Activated naive CD8-positive, alpha-beta T cell treated with anti-CD3 and anti-CD28 coated beads for 36 hours (primary cell): ENCODE data around the gene ZNF487. TPM values are rescaled to one million over a fixed set of nuclear protein-coding genes. Genes with fewer than 3 reads are reported as not detected.
A peak's percentile ranks its signal among the peaks of the same experiment; 100 is the strongest.
"Not testable (repeated sequence)": the region's sequence is repeated elsewhere in the genome, so short reads cannot be mapped to it uniquely, and the experiment has no call there.

Experiments used
- DNase-seq: peaks from one replicate; pipeline ENCODE4 v3.0.0; 2021
- H3K27ac Mint-ChIP-seq: one replicate; pipeline ENCODE4 v1.8.0; 2022; ENCODE audit warnings: mild to moderate bottlenecking, moderate library complexity, mixed read lengths
- H3K27me3 Mint-ChIP-seq: one replicate; pipeline ENCODE4 v1.8.0; 2022; ENCODE audit warnings: mild to moderate bottlenecking, mixed read lengths
- H3K36me3 Mint-ChIP-seq: one replicate; pipeline ENCODE4 v1.8.0; 2021; ENCODE audit warnings: mild to moderate bottlenecking, mixed read lengths
- H3K4me1 Mint-ChIP-seq: one replicate; pipeline ENCODE4 v1.8.0; 2021; ENCODE audit warnings: mixed read lengths
- H3K4me3 Mint-ChIP-seq: one replicate; pipeline ENCODE4 v1.8.0; 2022; ENCODE audit warnings: mild to moderate bottlenecking, moderate library complexity, mixed read lengths
- H3K9me3 Mint-ChIP-seq: one replicate; pipeline ENCODE4 v1.8.0; 2022; ENCODE audit warnings: mixed read lengths
- total RNA-seq, 2 experiments: library from RNA; stranded (reverse); gene quantifications; one replicate each; pipeline ENCODE4 v1.2.3, GENCODE V29; 2021

The ZNF487 gene
- total RNA-seq, 2 experiments from 2014 or later = 2.4 to 2.9 TPM

- H3K9me3 Mint-ChIP-seq = peaks cover 5% of the 10 kb centered on the region
- DNase-seq = no peak
- H3K27me3 Mint-ChIP-seq = no peaks in the 10 kb centered on the region
- H3K36me3 Mint-ChIP-seq = peaks cover 17% of the 10 kb centered on the region
- H3K27ac Mint-ChIP-seq = no peak overlapping the region
- no peak overlapping the region for H3K4me3 Mint-ChIP-seq
- H3K4me1 Mint-ChIP-seq = peaks cover 2% of the 10 kb centered on the region
These were observed 8.1 kb downstream of the ZNF487 start for GRCh38 chr10:43444897-43445466.

DNA sequence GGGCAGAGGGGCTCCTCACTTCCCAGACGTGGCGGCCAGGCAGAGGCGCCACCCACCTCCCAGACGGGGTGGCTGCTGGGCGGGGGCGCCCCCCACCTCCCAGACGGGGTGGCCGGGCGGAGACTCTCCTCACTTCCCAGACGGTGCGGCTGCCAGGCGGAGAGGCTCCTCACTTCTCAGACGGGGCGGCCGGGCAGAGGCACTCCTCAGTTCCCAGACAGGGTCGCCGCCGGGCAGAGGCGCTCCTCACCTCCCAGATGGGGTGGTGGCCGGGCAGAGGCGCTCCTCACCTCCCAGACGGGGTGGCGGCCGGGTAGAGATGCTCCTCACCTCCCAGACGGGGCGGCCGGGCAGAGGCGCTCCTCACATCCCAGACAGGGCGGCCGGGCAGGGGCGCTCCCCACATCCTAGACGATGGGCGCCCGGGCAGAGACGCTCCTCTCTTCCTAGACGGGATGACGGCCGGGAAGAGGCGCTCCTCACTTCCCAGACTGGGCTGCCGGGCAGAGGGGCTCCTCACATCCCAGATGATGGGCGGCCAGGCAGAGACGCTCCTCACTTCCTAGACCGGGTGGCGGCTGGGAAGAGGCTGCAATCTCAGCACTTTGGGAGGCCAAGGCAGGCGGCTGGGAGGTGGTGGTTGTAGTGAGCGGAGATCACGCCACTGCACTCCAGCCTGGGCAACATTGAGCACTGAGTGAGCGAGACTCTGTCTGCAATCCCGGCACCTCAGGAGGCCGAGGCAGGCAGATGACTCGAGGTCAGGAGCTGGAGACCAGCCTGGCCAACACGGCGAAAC is 9.5 kb downstream of the ZNF487 start:
- H3K4me1 Mint-ChIP-seq, H3K4me3 Mint-ChIP-seq, H3K9me3 Mint-ChIP-seq, H3K27ac Mint-ChIP-seq, H3K27me3 Mint-ChIP-seq, DNase-seq: not testable (repeated sequence)
- H3K36me3 Mint-ChIP-seq = peaks cover 17% of the 10 kb centered on the region

- no peaks in the 10 kb centered on the region for H3K27me3 Mint-ChIP-seq
- H3K4me1 Mint-ChIP-seq = peaks cover 25% of the 10 kb centered on the region
- H3K4me3 Mint-ChIP-seq = no peak overlapping the region
- no peak overlapping the region for H3K27ac Mint-ChIP-seq
- no peak for DNase-seq
- peaks cover 5% of the 10 kb centered on the region for H3K9me3 Mint-ChIP-seq
- H3K36me3 Mint-ChIP-seq = peaks cover 20% of the 10 kb centered on the region
These were observed 11.8 kb downstream of the ZNF487 start for GRCh38 chr10:43448742-43449141.

GRCh38 chr10:43452356-43452914 is 15.5 kb downstream of the ZNF487 start:
- Mint-ChIP-seq H3K9me3 (no peaks in the 10 kb centered on the region), H3K4me1 (peaks cover 43% of the 10 kb centered on the region), H3K36me3 (peaks cover 15% of the 10 kb centered on the region), H3K4me3 (peak overlapping the region; percentile 58), H3K27me3 (no peaks in the 10 kb centered on the region), H3K27ac (peak overlapping the region; percentile 94)
- DNase-seq = no peak

DNA sequence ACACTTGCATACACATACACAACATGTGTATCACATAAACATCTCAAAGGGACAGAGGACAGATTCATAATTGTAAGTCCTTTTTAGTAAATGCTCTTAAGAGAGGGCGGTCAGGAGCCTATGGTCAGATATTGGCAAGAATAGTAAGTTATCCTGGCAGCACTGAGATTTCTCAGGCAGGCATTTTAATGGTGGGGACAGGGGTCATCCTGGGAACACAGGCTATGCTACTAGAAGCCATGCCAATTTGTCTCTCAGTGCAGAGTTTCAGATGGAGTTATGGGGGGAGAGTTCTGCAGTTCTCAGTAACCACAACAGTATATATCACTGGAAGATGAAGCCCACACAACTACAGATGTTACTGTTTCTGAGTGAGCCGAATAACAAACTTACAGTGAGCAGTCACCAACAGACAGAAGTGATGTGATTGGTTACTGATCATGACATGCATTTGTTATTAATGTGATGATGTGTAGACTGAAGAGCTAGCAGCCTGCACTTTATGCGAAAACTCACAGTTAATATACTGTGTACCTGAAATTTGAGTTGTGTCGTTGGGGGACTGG is 16.4 kb downstream of the ZNF487 start:
- H3K4me1 Mint-ChIP-seq = peaks cover 46% of the 10 kb centered on the region
- H3K27me3 Mint-ChIP-seq = no peaks in the 10 kb centered on the region
- peak overlapping the region; percentile 56 for H3K4me3 Mint-ChIP-seq
- H3K27ac Mint-ChIP-seq = peak overlapping the region; percentile 94
- DNase-seq = no peak
- H3K36me3 Mint-ChIP-seq = peaks cover 11% of the 10 kb centered on the region
- H3K9me3 Mint-ChIP-seq = no peaks in the 10 kb centered on the region

GRCh38 chr10:43454025-43454424 is 17.1 kb downstream of the ZNF487 start:
- not testable (repeated sequence) for H3K27me3 Mint-ChIP-seq, H3K9me3 Mint-ChIP-seq, DNase-seq
- Mint-ChIP-seq H3K4me1 (peaks cover 46% of the 10 kb centered on the region), H3K27ac (peak overlapping the region; percentile 99), H3K36me3 (peaks cover 11% of the 10 kb centered on the region), H3K4me3 (peak overlapping the region; percentile 99)

- H3K4me1 Mint-ChIP-seq = peaks cover 47% of the 10 kb centered on the region
- not testable (repeated sequence) for H3K27me3 Mint-ChIP-seq, DNase-seq, H3K9me3 Mint-ChIP-seq
- H3K36me3 Mint-ChIP-seq = peaks cover 11% of the 10 kb centered on the region
- peak overlapping the region; percentile 99 for H3K27ac Mint-ChIP-seq
- H3K4me3 Mint-ChIP-seq = peak overlapping the region; percentile 99
These were observed 19.6 kb downstream of the ZNF487 start for GRCh38 chr10:43456561-43456960.

- H3K9me3 Mint-ChIP-seq = no peaks in the 10 kb centered on the region
- no peak for DNase-seq
- H3K36me3 Mint-ChIP-seq = peaks cover 11% of the 10 kb centered on the region
- H3K4me3 Mint-ChIP-seq = no peak overlapping the region
- H3K27ac Mint-ChIP-seq = no peak overlapping the region
- H3K27me3 Mint-ChIP-seq = no peaks in the 10 kb centered on the region
- H3K4me1 Mint-ChIP-seq = peaks cover 33% of the 10 kb centered on the region
These were observed 21.3 kb downstream of the ZNF487 start for GRCh38 chr10:43458227-43458626.

- H3K4me3 Mint-ChIP-seq = no peak overlapping the region
- no peak overlapping the region for H3K27ac Mint-ChIP-seq
- no peaks in the 10 kb centered on the region for H3K27me3 Mint-ChIP-seq
- H3K36me3 Mint-ChIP-seq = no peaks in the 10 kb centered on the region
- no peaks in the 10 kb centered on the region for H3K9me3 Mint-ChIP-seq
- H3K4me1 Mint-ChIP-seq = peaks cover 8% of the 10 kb centered on the region
- no peak for DNase-seq
These were observed 25.0 kb downstream of the ZNF487 start for GRCh38 chr10:43461950-43462349.

- H3K4me3 Mint-ChIP-seq, DNase-seq, H3K27ac Mint-ChIP-seq, H3K36me3 Mint-ChIP-seq, H3K27me3 Mint-ChIP-seq, H3K4me1 Mint-ChIP-seq, H3K9me3 Mint-ChIP-seq: not testable (repeated sequence)
These were observed 28.3 kb downstream of the ZNF487 start for GRCh38 chr10:43465086-43465735.

- DNase-seq, H3K4me3 Mint-ChIP-seq, H3K4me1 Mint-ChIP-seq, H3K27ac Mint-ChIP-seq, H3K27me3 Mint-ChIP-seq, H3K36me3 Mint-ChIP-seq, H3K9me3 Mint-ChIP-seq: not testable (repeated sequence)
These were observed 28.8 kb downstream of the ZNF487 start for GRCh38 chr10:43465736-43466120.

GRCh38 chr10:43471146-43471545 is 34.2 kb downstream of the ZNF487 start:
- no peak overlapping the region for H3K27ac Mint-ChIP-seq
- H3K4me3 Mint-ChIP-seq = no peak overlapping the region
- H3K27me3 Mint-ChIP-seq = no peaks in the 10 kb centered on the region
- no peak for DNase-seq
- H3K4me1 Mint-ChIP-seq = no peaks in the 10 kb centered on the region
- H3K9me3 Mint-ChIP-seq = no peaks in the 10 kb centered on the region
- H3K36me3 Mint-ChIP-seq = peaks cover 5% of the 10 kb centered on the region

GRCh38 chr10:43471935-43472720 is 35.2 kb downstream of the ZNF487 start:
- DNase-seq = no peak
- no peak overlapping the region for H3K4me3 Mint-ChIP-seq
- no peak overlapping the region for H3K27ac Mint-ChIP-seq
- H3K9me3 Mint-ChIP-seq = peaks cover 1% of the 10 kb centered on the region
- H3K4me1 Mint-ChIP-seq = no peaks in the 10 kb centered on the region
- peaks cover 9% of the 10 kb centered on the region for H3K36me3 Mint-ChIP-seq
- no peaks in the 10 kb centered on the region for H3K27me3 Mint-ChIP-seq

- Mint-ChIP-seq H3K4me1 (no peaks in the 10 kb centered on the region), H3K9me3 (peaks cover 32% of the 10 kb centered on the region), H3K27me3 (no peaks in the 10 kb centered on the region), H3K36me3 (peaks cover 38% of the 10 kb centered on the region), H3K4me3 (no peak overlapping the region), H3K27ac (no peak overlapping the region)
- DNase-seq = no peak
These were observed 42.4 kb downstream of the ZNF487 start for GRCh38 chr10:43479275-43479674.
